HCT116 (cell line): ENCODE results near the gene C4orf50. TPM values are rescaled to one million over a fixed set of nuclear protein-coding genes. Genes with fewer than 3 reads are reported as not detected.

Source experiments
- ATAC-seq: fragments of 200-7000 bp; cut with Tn5 transposase; 2 replicates; pipeline ENCODE4 v1.9.1; 2020; ENCODE audit warnings: mild to moderate bottlenecking, moderate library complexity
- BruUV-seq: library from RNA; stranded (reverse); fragments of 400-500 nt; replicated peaks from 2 replicates; lab custom pipeline; 2021; lab: Mats Ljungman, UMichigan
- CTCF ChIA-PET: fragments of 300-600 bp; sonication (Branson Sonifier 250); formaldehyde crosslinking; loops from one replicate; lab custom pipeline; 2021; ENCODE audit warnings: antibody characterized with exemption; lab: Charles Lee
- POLR2A ChIA-PET: fragments of 300-600, 350-600 bp; sonication (Branson Sonifier 250); formaldehyde crosslinking; loops from one replicate; lab custom pipeline; 2021; ENCODE audit warnings: antibody characterized with exemption; lab: Charles Lee
- RAD21 ChIA-PET, 2 experiments: fragments of 300-600 bp; sonication (Branson Sonifier 250); formaldehyde crosslinking; loops; one replicate each; lab custom pipeline; 2023; ENCODE audit warnings: low total read pairs in 2 of 2; ENCODE audit not compliant: uncharacterized antibody in 2 of 2, unreplicated experiment in 2 of 2, low non-redundant PET in 1 of 2; lab: Charles Lee
- DNase-seq: peaks from one replicate; pipeline ENCODE4 v3.0.0-alpha.2; 2010; ENCODE audit warnings: low read depth, low spot score
- H2AFZ ChIP-seq: fragments of 200-600 bp; shearing (Covaris generic), sonication (generic); 2 replicates; pipeline ENCODE4 v1.6.1; 2017; ENCODE audit warnings: low read depth, mixed run types, mixed read lengths, antibody characterized with exemption, low read length; ENCODE audit not compliant: poor library complexity, severe bottlenecking
- H3K27ac ChIP-seq: 2 replicates; pipeline ENCODE4 v1.5.1; 2012; ENCODE audit warnings: low read depth, low read length
- H3K27me3 ChIP-seq: fragments of 200-600 bp; sonication (generic); 2 replicates; pipeline ENCODE4 v1.6.1; 2016; ENCODE audit warnings: mixed run types, low read length, mixed read lengths; ENCODE audit not compliant: insufficient read depth
- H3K36me3 ChIP-seq, 2 experiments: fragments of 200-500 bp in 1 of 2; fragments of 200-600 bp in 1 of 2; sonication (Bioruptor generic) in 1 of 2; sonication (generic) in 1 of 2; 2 replicates each; pipeline versions ENCODE4 v1.5.1 to v1.6.1; 2014 to 2016; ENCODE audit warnings: low read length in 2 of 2, inconsistent platforms in 1 of 2, mixed read lengths in 1 of 2, mixed run types in 1 of 2; ENCODE audit not compliant: insufficient read depth in 2 of 2, control insufficient read depth in 1 of 2
- H3K4me1 ChIP-seq, 2 experiments: fragments of 200-600 bp in 1 of 2; sonication (generic) in 1 of 2; 2 replicates each; pipeline versions ENCODE4 v1.5.1 to v1.6.1; 2012 to 2017; ENCODE audit warnings: low read length in 2 of 2, inconsistent platforms in 1 of 2, mild to moderate bottlenecking in 1 of 2, mixed read lengths in 1 of 2, mixed run types in 1 of 2, moderate library complexity in 1 of 2; ENCODE audit not compliant: insufficient read depth in 2 of 2, control insufficient read depth in 1 of 2
- H3K4me2 ChIP-seq: fragments of 200-600 bp; sonication (generic); 2 replicates; pipeline ENCODE4 v1.6.1; 2017; ENCODE audit warnings: mixed run types, low read length, mixed read lengths
- H3K4me3 ChIP-seq, 2 experiments: fragments of 200-600 bp in 1 of 2; sonication (generic) in 1 of 2; replicated peaks in 1 of 2; 2 replicates each; pipeline ENCODE4 v1.5.1; 2011 to 2016; ENCODE audit warnings: low read length in 2 of 2, control low read depth in 1 of 2, low read depth in 1 of 2, mild to moderate bottlenecking in 1 of 2, mixed read lengths in 1 of 2, mixed run types in 1 of 2
- H3K79me2 ChIP-seq: fragments of 200-600 bp; sonication (generic); 2 replicates; pipeline ENCODE4 v1.6.1; 2017; ENCODE audit warnings: mild to moderate bottlenecking, mixed run types, low read length, moderate library complexity, mixed read lengths; ENCODE audit not compliant: insufficient read depth
- H3K9ac ChIP-seq: fragments of 200-600 bp; sonication (generic); 2 replicates; pipeline ENCODE4 v1.6.1; 2016; ENCODE audit warnings: low read length, mixed read lengths
- H3K9me2 ChIP-seq: fragments of 200-600 bp; sonication (generic), shearing (Covaris generic); 2 replicates; pipeline ENCODE4 v1.6.1; 2017; ENCODE audit warnings: mixed run types, mild to moderate bottlenecking, moderate library complexity; ENCODE audit not compliant: insufficient read depth
- H3K9me3 ChIP-seq, 2 experiments: fragments of 200-500 bp in 1 of 2; fragments of 200-600 bp in 1 of 2; sonication (Bioruptor generic) in 1 of 2; sonication (generic) in 1 of 2; 2 replicates each; pipeline ENCODE4 v1.6.1; 2014 to 2017; ENCODE audit warnings: low read length in 2 of 2, mixed read lengths in 2 of 2, inconsistent platforms in 1 of 2, low read depth in 1 of 2, mild to moderate bottlenecking in 1 of 2, mixed run types in 1 of 2, moderate library complexity in 1 of 2; ENCODE audit not compliant: control insufficient read depth in 1 of 2, insufficient read depth in 1 of 2
- H4K20me1 ChIP-seq: fragments of 200-600 bp; sonication (generic), shearing (Covaris generic); 2 replicates; pipeline ENCODE4 v1.6.1; 2017; ENCODE audit warnings: mixed run types, mild to moderate bottlenecking, moderate library complexity; ENCODE audit not compliant: insufficient read depth
- CEBPB ChIP-seq: IDR thresholded peaks from 2 replicates; pipeline ENCODE4 v1.6.1; 2012; ENCODE audit warnings: low read depth
- FOSL1 ChIP-seq: IDR thresholded peaks from 2 replicates; pipeline ENCODE4 v1.6.1; 2012; ENCODE audit warnings: low read depth
- SIN3A ChIP-seq: IDR thresholded peaks from 2 replicates; pipeline ENCODE4 v1.6.1; 2012; ENCODE audit warnings: low read depth
- SP1 ChIP-seq: IDR thresholded peaks from 2 replicates; pipeline ENCODE4 v1.6.1; 2012; ENCODE audit warnings: low read depth
- SRF ChIP-seq: IDR thresholded peaks from 2 replicates; pipeline ENCODE4 v1.6.1; 2012; ENCODE audit warnings: low read depth
- YY1 ChIP-seq: IDR thresholded peaks from 2 replicates; pipeline ENCODE4 v1.6.1; 2011; ENCODE audit warnings: low read length, low read depth, moderate library complexity, mild to moderate bottlenecking; ENCODE audit not compliant: insufficient replicate concordance; ENCODE audit errors: extremely low read depth
- intact Hi-C: fragments of 100-400 bp; cut with micrococcal nuclease; formaldehyde crosslinking; loops from 2 replicates; pipeline ENCODE4 v1.10.0; 2022
- total RNA-seq: library from RNA; stranded (reverse); gene quantifications from one replicate; pipeline ENCODE4 v1.2.1, GENCODE V29; 2021; ENCODE audit not compliant: unreplicated experiment
- TF ChIP-seq, protein P1 (sequence below): IDR thresholded peaks from 2 replicates; pipeline ENCODE4 v1.6.1; 2012
- TF ChIP-seq, protein P2 (sequence below), 3 experiments: fragments of 200-600 bp in 1 of 3; sonication (generic) in 1 of 3; IDR thresholded peaks in 2 of 3; conservative IDR thresholded peaks in 1 of 3; 2 replicates each; pipeline ENCODE4 v1.5.1; 2012 to 2017; ENCODE audit warnings: low read depth in 2 of 3, low read length in 2 of 3, antibody characterized with exemption in 1 of 3, borderline replicate concordance in 1 of 3, control low read depth in 1 of 3, mild to moderate bottlenecking in 1 of 3, mixed read lengths in 1 of 3, mixed run types in 1 of 3, moderate library complexity in 1 of 3; ENCODE audit not compliant: insufficient read depth in 1 of 3
- TF ChIP-seq, protein P3 (sequence below): IDR thresholded peaks from 2 replicates; pipeline ENCODE4 v1.6.1; 2011; ENCODE audit warnings: mild to moderate bottlenecking, low read length, moderate library complexity; ENCODE audit not compliant: insufficient replicate concordance; ENCODE audit errors: extremely low read depth

The C4orf50 gene
- total RNA-seq, 1 experiment from 2014 or later = not detected

DNA sequence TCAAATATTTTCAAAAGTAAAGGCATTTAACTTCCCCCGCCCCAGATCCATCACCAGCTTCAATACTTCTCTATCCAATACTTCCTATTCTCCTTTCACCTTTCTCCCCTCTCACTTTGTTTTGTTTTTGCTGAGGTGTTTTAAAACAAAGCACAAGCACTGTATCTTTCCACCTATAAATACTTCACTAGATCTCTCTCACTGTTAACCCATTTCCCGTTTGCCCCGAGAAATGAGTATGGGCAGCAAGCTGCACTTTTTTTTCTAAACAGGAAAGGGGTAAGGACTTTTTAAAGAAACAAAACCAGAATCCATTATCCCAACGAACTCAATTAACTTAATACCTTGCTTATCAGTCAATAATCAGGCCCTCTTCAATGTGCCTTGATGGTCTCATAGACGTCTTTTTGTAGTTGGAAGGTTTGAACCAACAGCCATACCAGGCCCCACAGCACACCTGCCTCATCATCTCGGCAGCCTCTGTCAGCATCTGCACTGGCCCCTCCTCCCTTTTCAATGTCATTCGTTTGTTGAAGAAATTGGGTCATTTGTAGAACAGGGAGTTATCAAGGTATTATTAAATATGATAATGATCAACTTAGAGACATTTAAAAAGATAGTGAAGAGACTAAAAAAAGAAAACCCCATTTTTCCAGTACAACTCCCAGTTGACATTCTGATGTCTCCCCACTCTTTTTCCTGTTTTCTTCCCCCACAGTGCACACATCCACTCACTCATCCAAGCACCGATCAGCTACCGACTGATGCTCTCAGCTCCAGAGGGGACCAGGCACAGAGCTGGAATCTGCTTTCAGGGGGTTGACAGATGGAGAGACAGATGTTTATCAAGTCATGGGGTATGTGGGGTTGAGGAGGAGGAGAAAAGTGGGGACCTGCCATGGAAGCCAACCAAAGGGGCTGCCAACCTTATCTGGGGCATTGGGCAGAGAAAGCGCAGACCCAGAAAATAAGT, 151.1 kb downstream of the C4orf50 start:
- TF ChIP-seq, protein P1, sequence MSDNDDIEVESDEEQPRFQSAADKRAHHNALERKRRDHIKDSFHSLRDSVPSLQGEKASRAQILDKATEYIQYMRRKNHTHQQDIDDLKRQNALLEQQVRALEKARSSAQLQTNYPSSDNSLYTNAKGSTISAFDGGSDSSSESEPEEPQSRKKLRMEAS = no peak
- TF ChIP-seq SIN3A (no peak), CEBPB (no peak), SRF (no peak), SP1 (no peak), YY1 (no peak), FOSL1 (no peak)
- TF ChIP-seq, protein P2, sequence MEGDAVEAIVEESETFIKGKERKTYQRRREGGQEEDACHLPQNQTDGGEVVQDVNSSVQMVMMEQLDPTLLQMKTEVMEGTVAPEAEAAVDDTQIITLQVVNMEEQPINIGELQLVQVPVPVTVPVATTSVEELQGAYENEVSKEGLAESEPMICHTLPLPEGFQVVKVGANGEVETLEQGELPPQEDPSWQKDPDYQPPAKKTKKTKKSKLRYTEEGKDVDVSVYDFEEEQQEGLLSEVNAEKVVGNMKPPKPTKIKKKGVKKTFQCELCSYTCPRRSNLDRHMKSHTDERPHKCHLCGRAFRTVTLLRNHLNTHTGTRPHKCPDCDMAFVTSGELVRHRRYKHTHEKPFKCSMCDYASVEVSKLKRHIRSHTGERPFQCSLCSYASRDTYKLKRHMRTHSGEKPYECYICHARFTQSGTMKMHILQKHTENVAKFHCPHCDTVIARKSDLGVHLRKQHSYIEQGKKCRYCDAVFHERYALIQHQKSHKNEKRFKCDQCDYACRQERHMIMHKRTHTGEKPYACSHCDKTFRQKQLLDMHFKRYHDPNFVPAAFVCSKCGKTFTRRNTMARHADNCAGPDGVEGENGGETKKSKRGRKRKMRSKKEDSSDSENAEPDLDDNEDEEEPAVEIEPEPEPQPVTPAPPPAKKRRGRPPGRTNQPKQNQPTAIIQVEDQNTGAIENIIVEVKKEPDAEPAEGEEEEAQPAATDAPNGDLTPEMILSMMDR (IDR thresholded peaks at IDR 0.05 in 2 of 3, conservative IDR thresholded peaks at IDR 0.05 in 1 of 3; ENCODE audit: borderline replicate concordance in 1 of 3, insufficient read depth in 1 of 3, low read depth in 2 of 3, low read length in 2 of 3) = no peak
- TF ChIP-seq, protein P3, sequence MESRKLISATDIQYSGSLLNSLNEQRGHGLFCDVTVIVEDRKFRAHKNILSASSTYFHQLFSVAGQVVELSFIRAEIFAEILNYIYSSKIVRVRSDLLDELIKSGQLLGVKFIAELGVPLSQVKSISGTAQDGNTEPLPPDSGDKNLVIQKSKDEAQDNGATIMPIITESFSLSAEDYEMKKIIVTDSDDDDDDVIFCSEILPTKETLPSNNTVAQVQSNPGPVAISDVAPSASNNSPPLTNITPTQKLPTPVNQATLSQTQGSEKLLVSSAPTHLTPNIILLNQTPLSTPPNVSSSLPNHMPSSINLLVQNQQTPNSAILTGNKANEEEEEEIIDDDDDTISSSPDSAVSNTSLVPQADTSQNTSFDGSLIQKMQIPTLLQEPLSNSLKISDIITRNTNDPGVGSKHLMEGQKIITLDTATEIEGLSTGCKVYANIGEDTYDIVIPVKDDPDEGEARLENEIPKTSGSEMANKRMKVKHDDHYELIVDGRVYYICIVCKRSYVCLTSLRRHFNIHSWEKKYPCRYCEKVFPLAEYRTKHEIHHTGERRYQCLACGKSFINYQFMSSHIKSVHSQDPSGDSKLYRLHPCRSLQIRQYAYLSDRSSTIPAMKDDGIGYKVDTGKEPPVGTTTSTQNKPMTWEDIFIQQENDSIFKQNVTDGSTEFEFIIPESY = no peak
- ChIA-PET RAD21 (no interaction called here), POLR2A (no interaction called here), CTCF (no interaction called here)
- no peaks in the 10 kb centered on the region for H3K9me3 ChIP-seq
- peaks cover 49% of the 10 kb centered on the region for H3K27me3 ChIP-seq
- no peaks in the 10 kb centered on the region for H3K79me2 ChIP-seq
- BruUV-seq = no TSS peak
- H3K9me2 ChIP-seq = no peaks in the 10 kb centered on the region
- no peaks in the 10 kb centered on the region for H3K36me3 ChIP-seq
- ATAC-seq (no peak), DNase-seq (no peak)
- H3K9ac ChIP-seq = no peak overlapping the region
- no peaks in the 10 kb centered on the region for H4K20me1 ChIP-seq
- H3K4me3 ChIP-seq = no peak overlapping the region
- no peak overlapping the region for H3K4me2 ChIP-seq
- intact Hi-C loops = no loop called here
- H2AFZ ChIP-seq = no peak overlapping the region
- H3K27ac ChIP-seq = no peak overlapping the region
- peaks cover 4 to 8% of the 10 kb centered on the region in 2 experiments; a peak in 3 of 4 replicates for H3K4me1 ChIP-seq
